Thyroid gland (tissue), 4 donors: ENCODE results near the gene PAX5.

ENCODE experiments used
- CTCF ChIP-seq, 6 experiments: fragments of 200-600 bp in 3 of 6; fragments of 450-650 bp in 3 of 6; sonication (generic) in 3 of 6; IDR thresholded peaks; one replicate each; pipeline ENCODE4 v1.5.1; 2016 to 2019; ENCODE audit warnings: antibody characterized with exemption in 6 of 6, mild to moderate bottlenecking in 2 of 6, inconsistent platforms in 1 of 6, moderate library complexity in 1 of 6
- POLR2A ChIP-seq, 2 donors: fragments of 450-650 bp; IDR thresholded peaks; one replicate each; pipeline ENCODE4 v1.6.1; 2017; ENCODE audit warnings: antibody characterized with exemption in 2 of 2, mild to moderate bottlenecking in 2 of 2, moderate library complexity in 1 of 2

- TF ChIP-seq POLR2A (IDR thresholded peaks at IDR 0.05) (no peak), CTCF (IDR thresholded peaks at IDR 0.05) (no peak)
Observed at GRCh38 chr9:36864491-36865410, 169.3 kb downstream of the PAX5 start.
